Subcutaneous abdominal adipose tissue (tissue), 5 donors: Measurements from ENCODE around the gene C15orf62.

Experiments used
- H3K27ac ChIP-seq: one replicate; pipeline ENCODE4 v1.7.0; 2013; ENCODE audit warnings: low read depth, mild to moderate bottlenecking, inconsistent platforms, low read length, moderate library complexity
- H3K27me3 ChIP-seq, 5 donors: one replicate each; pipeline ENCODE4 v1.7.0; 2013; ENCODE audit warnings: low read length in 5 of 5, inconsistent platforms in 1 of 5; ENCODE audit not compliant: control insufficient read depth in 5 of 5, insufficient read depth in 4 of 5
- H3K36me3 ChIP-seq, 5 donors: one replicate each; pipeline ENCODE4 v1.7.0; 2013; ENCODE audit warnings: low read length in 5 of 5; ENCODE audit not compliant: control insufficient read depth in 5 of 5, insufficient read depth in 5 of 5
- H3K4me1 ChIP-seq, 5 donors: one replicate each; pipeline ENCODE4 v1.7.0; 2013; ENCODE audit warnings: low read length in 5 of 5, mild to moderate bottlenecking in 3 of 5, moderate library complexity in 1 of 5; ENCODE audit not compliant: control insufficient read depth in 5 of 5, insufficient read depth in 5 of 5
- H3K4me3 ChIP-seq, 5 donors: one replicate each; pipeline ENCODE4 v1.7.0; 2013; ENCODE audit warnings: low read length in 5 of 5, low read depth in 1 of 5
- H3K9ac ChIP-seq, 5 donors: one replicate each; pipeline ENCODE4 v1.7.0; 2013; ENCODE audit warnings: low read length in 5 of 5, mild to moderate bottlenecking in 4 of 5, moderate library complexity in 3 of 5
- H3K9me3 ChIP-seq, 5 donors: one replicate each; pipeline ENCODE4 v1.7.0; 2013; ENCODE audit warnings: low read length in 5 of 5; ENCODE audit not compliant: control insufficient read depth in 5 of 5
- donor health status: healthy.
- donor health status: healthy.
- donor health status: healthy.
- donor health status: healthy.
- donor health status: healthy.

C15orf62 gene

DNA sequence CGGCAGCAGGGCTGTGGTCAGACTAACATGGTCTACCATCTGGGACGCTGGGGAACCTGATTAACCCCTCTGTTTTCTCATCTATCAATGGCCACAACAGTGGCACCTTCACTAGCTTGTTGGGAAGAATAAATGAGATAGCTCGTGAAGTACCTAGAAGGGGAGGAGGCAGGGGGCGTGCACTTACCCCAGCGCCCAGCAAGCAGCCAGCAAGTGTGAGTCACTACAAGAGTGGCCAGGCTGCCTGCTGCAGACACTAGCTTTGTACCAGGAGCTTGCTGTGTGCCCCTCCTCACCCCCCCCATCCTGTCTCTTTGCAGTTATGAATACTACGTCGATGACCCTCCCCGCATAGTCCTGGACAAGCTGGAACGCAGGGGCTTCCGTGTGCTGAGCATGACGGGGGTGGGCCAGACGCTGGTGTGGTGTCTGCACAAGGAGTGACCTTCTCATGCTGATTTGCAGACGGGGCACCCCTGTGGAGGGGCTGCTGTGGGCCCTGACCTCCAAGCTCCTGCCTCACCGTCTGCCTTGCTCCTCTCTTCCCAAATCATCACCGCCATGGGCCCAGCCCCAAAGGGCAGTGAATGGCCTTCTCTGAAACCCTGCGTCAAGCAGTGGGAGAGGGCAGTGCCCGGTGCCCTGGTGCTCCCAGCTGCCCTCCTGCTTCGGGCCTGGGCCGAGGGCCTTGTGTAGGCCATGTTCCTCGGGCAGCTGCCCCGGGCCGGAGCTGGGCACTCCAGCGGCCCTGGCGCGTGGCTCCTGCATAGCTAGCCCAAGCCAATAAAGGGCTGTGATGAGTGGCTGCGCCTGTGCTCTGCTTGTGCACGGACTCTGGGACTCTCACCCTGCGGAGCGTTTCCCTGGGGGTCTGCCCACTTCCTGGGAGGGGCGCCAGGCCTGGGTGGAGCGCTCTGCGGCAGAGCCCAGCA lies 2.6 kb upstream of the C15orf62 start:
- Histone ChIP-seq H3K27ac (no peak overlapping the region), H3K4me3 (no peak overlapping the region), H3K36me3 (peaks cover 0 to 25% (median 11%) of the 10 kb centered on the region in 5 donors), H3K4me1 (peaks cover 13 to 91% (median 85%) of the 10 kb centered on the region in 5 donors), H3K9ac (peak overlapping the region in 1 of 5 donors; percentile 14), H3K27me3 (no peaks in the 10 kb centered on the region), H3K9me3 (no peaks in the 10 kb centered on the region)

DNA sequence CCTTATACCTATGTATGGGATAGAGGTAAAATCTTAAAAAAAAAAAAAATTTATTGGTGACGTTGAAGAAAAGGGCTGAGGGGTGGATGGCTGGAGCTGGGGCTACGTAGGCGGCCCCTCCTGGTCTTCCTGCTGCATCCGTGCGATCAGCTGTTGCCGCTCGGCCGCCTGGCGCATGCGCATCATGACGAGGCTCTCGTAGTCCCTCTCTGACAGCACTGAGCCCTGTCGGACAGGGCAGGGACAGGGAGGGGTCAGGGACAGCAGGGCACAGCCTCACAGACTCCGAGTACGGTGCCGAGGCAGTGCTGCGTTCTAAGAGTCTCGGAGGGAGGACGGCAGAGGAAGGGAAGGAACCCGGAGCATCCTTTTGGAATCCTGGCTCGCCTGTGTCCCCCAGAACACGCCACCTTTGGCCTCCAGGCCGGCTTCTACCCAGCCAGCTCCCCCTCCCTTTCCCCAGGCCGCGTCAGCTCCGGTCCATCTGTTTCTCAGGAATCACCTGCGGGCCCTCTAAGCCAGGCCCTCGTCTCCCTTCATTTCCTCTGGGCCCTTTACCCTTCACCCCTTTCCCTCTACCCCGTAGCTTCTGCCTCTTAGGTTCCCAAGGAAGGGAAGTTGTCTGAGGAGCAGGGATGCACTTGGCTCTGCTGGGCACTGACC lies 1.8 kb upstream of the C15orf62 start:
- no peaks in the 10 kb centered on the region for H3K27me3 ChIP-seq
- peak overlapping the region in 2 of 5 donors; percentile 22 to 47 for H3K9ac ChIP-seq
- H3K36me3 ChIP-seq: peaks cover 0 to 32% (median 13%) of the 10 kb centered on the region in 5 donors
- H3K27ac ChIP-seq: peak overlapping the region; percentile 64
- peak overlapping the region in 2 of 5 donors; percentile 17 to 29 for H3K4me3 ChIP-seq
- no peaks in the 10 kb centered on the region for H3K9me3 ChIP-seq
- peaks cover 13 to 94% (median 89%) of the 10 kb centered on the region in 5 donors for H3K4me1 ChIP-seq

DNA sequence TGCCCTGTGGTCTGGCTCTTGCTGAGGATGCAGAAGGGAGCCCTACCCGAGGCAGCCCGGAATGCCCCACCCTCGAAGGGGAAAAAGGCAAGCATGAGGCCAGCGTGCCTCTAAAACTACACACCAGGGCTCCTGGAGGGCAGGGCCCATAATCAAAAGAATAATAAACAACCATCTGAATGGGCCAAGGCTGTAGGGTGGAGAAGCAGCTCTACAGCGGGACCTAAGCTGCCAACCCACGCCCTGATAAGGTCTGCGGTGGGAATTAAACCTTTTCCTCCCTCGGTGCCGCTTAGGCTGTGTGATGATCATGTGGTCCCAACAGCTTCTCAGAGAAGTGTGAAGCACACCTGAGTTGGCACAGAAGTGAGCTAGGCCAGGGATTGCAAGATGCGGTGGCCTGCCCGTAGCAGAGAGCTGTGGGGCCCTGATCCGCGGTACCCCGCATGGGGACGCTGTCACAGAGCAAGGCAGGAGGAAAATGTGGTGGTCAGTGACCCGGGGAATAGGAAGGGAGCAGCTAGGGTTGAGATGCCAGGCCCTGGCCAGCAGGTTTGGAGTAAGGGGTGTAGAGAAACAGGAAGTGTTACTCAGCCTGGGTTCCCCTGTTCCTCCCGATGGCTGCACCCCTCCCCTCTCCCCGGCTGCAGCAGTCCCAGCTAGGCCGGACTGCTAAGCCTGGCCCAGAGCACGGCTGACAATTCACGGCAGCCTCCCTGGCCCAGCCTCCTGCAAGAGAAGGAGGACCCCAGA lies 1.1 kb upstream of the C15orf62 start:
- no peaks in the 10 kb centered on the region for H3K27me3 ChIP-seq
- H3K27ac ChIP-seq: peak overlapping the region; percentile 64
- H3K9ac ChIP-seq: peak overlapping the region in 2 of 5 donors; percentile 22 to 47
- H3K4me1 ChIP-seq: peaks cover 11 to 87% (median 82%) of the 10 kb centered on the region in 5 donors
- H3K4me3 ChIP-seq: no peak overlapping the region
- H3K36me3 ChIP-seq: peaks cover 0 to 39% (median 20%) of the 10 kb centered on the region in 5 donors
- no peaks in the 10 kb centered on the region for H3K9me3 ChIP-seq

DNA sequence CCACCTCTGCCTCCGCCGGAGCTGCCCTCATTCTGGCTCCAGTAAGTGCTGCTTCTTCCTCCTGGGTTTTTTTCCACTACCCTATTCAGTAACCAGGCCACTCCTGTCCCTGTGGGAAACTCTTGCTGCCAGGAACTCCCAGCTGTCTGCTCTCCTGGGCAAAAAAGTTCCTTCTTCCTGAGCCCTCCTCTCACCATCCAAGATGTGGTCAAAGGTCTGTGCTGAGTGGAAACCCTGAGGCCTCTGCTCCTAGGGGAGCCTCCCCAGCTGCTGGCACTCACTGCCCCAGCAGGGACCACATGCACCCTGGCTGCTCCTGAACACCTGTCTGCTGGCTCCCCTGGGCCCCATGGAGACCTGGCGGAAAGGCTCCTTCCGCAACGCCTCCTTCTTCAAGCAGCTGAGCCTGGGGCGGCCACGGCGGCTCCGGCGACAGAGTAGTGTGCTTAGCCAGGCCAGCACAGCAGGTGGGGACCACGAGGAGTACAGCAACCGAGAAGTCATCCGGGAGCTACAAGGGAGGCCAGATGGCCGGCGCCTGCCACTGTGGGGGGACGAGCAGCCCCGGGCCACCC lies 454 bp downstream of the C15orf62 start:
- Histone ChIP-seq H3K9ac (peak overlapping the region in 3 of 5 donors; percentile 16 to 48 (median 37)), H3K27ac (peak overlapping the region; percentile 64), H3K4me1 (peaks cover 6 to 71% (median 67%) of the 10 kb centered on the region in 5 donors), H3K4me3 (peak overlapping the region in 2 of 5 donors; percentile 2 to 26), H3K27me3 (no peaks in the 10 kb centered on the region), H3K36me3 (peaks cover 0 to 55% (median 36%) of the 10 kb centered on the region in 5 donors), H3K9me3 (no peaks in the 10 kb centered on the region)

DNA sequence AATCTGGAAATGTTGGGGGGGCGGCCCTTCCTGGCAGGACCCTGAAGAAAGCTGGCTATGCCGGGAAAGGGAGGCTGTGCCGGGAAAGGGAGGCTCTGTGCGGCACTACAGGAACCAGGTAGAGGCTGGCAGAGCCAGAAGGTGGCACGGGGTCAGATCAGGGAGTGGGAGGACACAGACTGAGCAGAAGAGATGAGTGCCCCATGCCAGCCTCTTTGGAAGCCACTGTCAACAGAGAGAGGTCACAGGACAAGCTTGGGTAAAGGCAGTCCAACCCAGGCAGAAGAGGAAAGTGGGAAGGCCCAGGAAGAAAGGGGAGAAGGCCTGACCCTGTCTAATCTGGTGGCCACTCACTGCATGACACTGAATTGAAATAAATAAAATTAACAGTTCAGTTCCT lies 1.5 kb downstream of the C15orf62 start:
- Histone ChIP-seq H3K36me3 (peaks cover 0 to 65% (median 46%) of the 10 kb centered on the region in 5 donors), H3K27ac (peak overlapping the region; percentile 64), H3K4me3 (no peak overlapping the region), H3K9ac (peak overlapping the region in 2 of 5 donors; percentile 11 to 23), H3K9me3 (no peaks in the 10 kb centered on the region), H3K27me3 (no peaks in the 10 kb centered on the region), H3K4me1 (peaks cover 6 to 66% (median 58%) of the 10 kb centered on the region in 5 donors)

DNA sequence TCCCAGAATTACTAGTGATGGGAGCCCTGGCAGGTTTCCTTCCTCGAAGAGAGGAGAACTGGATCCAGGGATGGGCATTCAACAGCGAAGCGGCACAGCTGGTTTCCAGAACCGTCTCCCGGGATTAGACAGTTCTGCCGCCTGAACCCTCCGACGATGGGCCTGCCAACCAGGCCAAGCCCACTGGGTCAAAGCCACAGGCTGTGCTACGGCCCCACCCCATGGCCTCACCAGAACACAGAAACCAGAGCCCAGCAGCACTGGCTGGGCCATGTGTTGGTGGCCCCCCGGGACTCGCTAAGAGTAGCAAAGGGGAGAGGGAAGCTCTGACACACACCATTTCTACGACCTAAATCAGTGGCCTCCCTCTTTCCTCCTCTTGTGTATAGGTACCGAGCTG lies 2.2 kb downstream of the C15orf62 start:
- no peaks in the 10 kb centered on the region for H3K27me3 ChIP-seq
- no peaks in the 10 kb centered on the region for H3K9me3 ChIP-seq
- peaks cover 6 to 69% (median 60%) of the 10 kb centered on the region in 5 donors for H3K4me1 ChIP-seq
- H3K27ac ChIP-seq: peak overlapping the region; percentile 92
- H3K36me3 ChIP-seq: peaks cover 0 to 71% (median 51%) of the 10 kb centered on the region in 5 donors
- H3K4me3 ChIP-seq: no peak overlapping the region
- peak overlapping the region in 1 of 5 donors; percentile 23 for H3K9ac ChIP-seq

DNA sequence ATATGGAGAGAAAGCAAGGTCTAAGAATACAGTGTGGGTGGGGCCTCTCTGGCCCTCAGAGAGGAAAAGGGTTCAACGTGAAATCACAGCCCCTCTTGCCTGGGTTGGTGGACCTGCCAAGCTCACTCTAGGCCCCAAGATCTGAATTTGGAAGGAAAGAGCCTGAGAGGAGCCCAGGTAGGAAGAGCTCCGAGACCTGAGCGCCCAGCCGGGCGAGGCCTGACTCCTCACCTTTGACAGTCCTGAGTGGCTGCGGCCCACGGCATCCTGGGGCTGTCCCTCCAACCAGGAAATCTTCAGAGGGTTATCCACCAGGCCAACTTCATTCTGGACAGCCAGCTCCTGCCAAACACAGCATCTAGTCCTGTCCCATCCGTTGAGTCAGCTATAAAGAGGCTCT lies 3.7 kb downstream of the C15orf62 start:
- H3K4me3 ChIP-seq: no peak overlapping the region
- H3K27ac ChIP-seq: peak overlapping the region; percentile 92
- H3K4me1 ChIP-seq: peaks cover 6 to 58% (median 52%) of the 10 kb centered on the region in 5 donors
- no peaks in the 10 kb centered on the region for H3K27me3 ChIP-seq
- H3K36me3 ChIP-seq: peaks cover 0 to 66% (median 46%) of the 10 kb centered on the region in 5 donors
- no peaks in the 10 kb centered on the region for H3K9me3 ChIP-seq
- H3K9ac ChIP-seq: no peak overlapping the region

DNA sequence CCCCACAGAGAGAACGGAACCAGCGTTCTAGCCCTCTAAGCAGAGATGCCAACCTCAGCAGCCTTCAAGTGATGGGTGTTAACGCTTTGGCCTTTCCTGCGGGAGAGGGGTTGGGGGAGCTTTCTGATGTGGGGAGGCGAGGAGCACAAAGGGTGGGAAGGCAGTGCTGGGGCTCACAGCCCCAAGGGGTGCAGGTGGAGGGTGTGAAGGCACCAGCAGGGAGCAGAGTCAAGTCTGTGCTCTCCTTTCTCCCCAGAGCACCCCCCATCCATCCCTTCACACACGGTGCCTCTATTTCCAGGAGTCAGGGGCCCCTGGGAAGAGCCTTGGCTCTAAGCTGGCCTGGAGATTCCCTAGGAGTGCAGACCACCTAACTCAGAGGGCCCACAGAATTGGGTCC lies 4.1 kb downstream of the C15orf62 start:
- H3K9ac ChIP-seq: no peak overlapping the region
- no peaks in the 10 kb centered on the region for H3K9me3 ChIP-seq
- no peak overlapping the region for H3K27ac ChIP-seq
- H3K27me3 ChIP-seq: no peaks in the 10 kb centered on the region
- no peak overlapping the region for H3K4me3 ChIP-seq
- H3K36me3 ChIP-seq: peaks cover 0 to 70% (median 51%) of the 10 kb centered on the region in 5 donors
- H3K4me1 ChIP-seq: peaks cover 5 to 54% (median 48%) of the 10 kb centered on the region in 5 donors

DNA sequence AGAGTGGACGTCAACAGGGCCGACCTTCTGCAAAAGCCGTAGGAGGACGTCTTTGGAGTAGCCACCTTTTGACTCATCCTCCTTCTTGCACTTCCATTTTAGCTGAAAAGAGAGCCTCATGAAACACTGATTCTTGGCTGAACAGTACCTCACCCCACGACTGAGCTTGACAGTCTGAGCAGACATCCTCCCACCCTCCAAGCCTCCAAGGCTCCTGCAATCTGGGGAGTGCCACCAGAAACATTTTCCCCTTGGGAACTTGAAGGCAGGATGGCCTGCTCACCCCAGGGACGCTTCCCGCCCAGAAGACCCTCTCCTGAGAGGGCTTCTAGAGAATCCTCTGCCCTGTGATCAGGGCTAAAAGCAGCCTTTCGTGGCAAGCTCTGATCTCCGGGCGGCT lies 5.2 kb downstream of the C15orf62 start:
- H3K4me1 ChIP-seq: peaks cover 2 to 43% (median 37%) of the 10 kb centered on the region in 5 donors
- H3K4me3 ChIP-seq: no peak overlapping the region
- H3K9me3 ChIP-seq: no peaks in the 10 kb centered on the region
- H3K27ac ChIP-seq: no peak overlapping the region
- H3K27me3 ChIP-seq: no peaks in the 10 kb centered on the region
- peaks cover 0 to 81% (median 62%) of the 10 kb centered on the region in 5 donors for H3K36me3 ChIP-seq
- H3K9ac ChIP-seq: no peak overlapping the region
